ENCODE measurements around the gene APOC1.

APOC1 gene

DNA sequence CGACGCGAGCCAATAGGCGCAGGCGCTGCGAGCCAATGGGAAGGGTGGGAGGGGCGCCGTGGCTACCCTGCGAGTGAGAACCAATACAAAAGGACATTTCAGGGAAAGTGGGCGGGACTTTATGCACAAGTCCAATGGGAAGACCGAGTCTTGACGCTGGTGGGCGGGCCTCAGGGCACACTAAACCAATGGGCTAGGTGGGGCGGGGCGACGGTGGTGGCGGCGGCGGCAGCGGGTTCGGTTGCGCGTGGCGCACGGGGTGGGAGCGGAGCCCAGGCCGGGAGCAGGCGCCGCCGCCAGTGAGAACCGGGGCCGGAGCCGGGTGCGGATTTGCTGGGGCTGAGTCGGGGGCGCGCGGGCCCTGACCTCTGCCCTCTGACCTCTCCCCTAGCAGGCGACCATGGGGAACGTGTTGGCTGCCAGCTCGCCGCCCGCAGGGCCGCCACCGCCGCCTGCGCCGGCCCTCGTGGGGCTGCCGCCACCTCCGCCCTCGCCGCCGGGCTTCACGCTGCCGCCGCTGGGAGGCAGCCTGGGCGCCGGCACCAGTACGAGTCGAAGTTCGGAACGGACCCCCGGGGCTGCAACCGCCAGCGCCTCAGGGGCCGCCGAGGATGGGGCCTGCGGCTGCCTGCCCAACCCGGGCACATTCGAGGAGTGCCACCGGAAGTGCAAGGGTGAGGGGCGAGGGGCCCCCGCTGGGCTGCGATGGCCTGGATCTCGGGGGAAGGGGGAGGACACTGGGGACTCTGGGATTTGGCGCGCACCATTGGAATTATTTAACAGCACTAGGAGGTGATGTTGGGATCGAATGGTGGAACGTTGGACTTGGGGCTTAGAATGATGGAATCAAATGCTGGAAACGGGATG, 23.2 kb upstream of the APOC1 start, which contains the start of gene TOMM40:
Gene TOMM40 (plus strand): TSS at position 239 of the 867 bp plus-strand sequence. CDS start 162 bp downstream, at position 401.
- no peak for TF ChIP-seq CTCF (IDR thresholded peaks at IDR 0.05; ENCODE audit: control insufficient read depth, extremely low read depth, insufficient read depth)
- H3K4me3 ChIP-seq (ENCODE audit: low read depth, low read length): peak within 1 kb of the TSS; percentile 91
- peak; percentile 96 for DNase-seq (ENCODE audit: low read depth)

- DNase-seq (ENCODE audit: low read depth): no peak
- peak overlapping the region; percentile 91 for H3K4me3 ChIP-seq (ENCODE audit: low read depth, low read length)
- TF ChIP-seq CTCF (IDR thresholded peaks at IDR 0.05; ENCODE audit: control insufficient read depth, extremely low read depth, insufficient read depth): no peak
These were observed 21.5 kb upstream of the APOC1 start for GRCh38 chr19:44892932-44893331.

GRCh38 chr19:44893332-44894051, 20.9 kb upstream of the APOC1 start:
- TF ChIP-seq CTCF (IDR thresholded peaks at IDR 0.05; ENCODE audit: control insufficient read depth, extremely low read depth, insufficient read depth): no peak
- no peak for DNase-seq (ENCODE audit: low read depth)
- H3K4me3 ChIP-seq (ENCODE audit: low read depth, low read length): no peak overlapping the region

DNA sequence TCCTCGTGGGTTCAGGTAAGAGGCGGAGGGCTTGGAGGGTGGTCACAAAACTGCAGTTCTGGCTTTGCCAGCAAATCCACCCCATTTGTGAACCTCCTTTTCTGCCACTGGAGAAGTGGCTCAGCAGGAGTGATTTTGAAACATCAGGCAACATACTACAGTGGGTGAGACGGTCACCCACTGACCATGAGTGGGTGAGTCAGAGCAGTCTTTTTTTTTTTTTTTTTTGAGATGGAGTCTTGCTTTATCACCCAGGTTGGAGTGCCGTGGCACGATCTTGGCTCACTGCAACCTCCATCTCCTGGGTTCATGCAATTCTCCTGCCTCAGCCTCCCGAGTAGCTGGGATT, 20.4 kb upstream of the APOC1 start:
- no peak overlapping the region for H3K4me3 ChIP-seq (ENCODE audit: low read depth, low read length)
- no peak for TF ChIP-seq CTCF (IDR thresholded peaks at IDR 0.05; ENCODE audit: control insufficient read depth, extremely low read depth, insufficient read depth)
- no peak for DNase-seq (ENCODE audit: low read depth)

- no peak for DNase-seq (ENCODE audit: low read depth)
- H3K4me3 ChIP-seq (ENCODE audit: low read depth, low read length): no peak overlapping the region
- TF ChIP-seq CTCF (IDR thresholded peaks at IDR 0.05; ENCODE audit: control insufficient read depth, extremely low read depth, insufficient read depth): no peak
These were observed 19.5 kb upstream of the APOC1 start for GRCh38 chr19:44894946-44895345.

- no peak for TF ChIP-seq CTCF (IDR thresholded peaks at IDR 0.05; ENCODE audit: control insufficient read depth, extremely low read depth, insufficient read depth)
- H3K4me3 ChIP-seq (ENCODE audit: low read depth, low read length): no peak overlapping the region
- DNase-seq (ENCODE audit: low read depth): no peak
These were observed 16.6 kb upstream of the APOC1 start for GRCh38 chr19:44897835-44898234.

Data from LNCaP clone FGC (cell line).